Occipital lobe (tissue), 2 donors: ENCODE data around the gene DNAH6. TPM values are rescaled to one million over a fixed set of nuclear protein-coding genes. Genes with fewer than 3 reads are reported as not detected.

ENCODE experiments used
- DNase-seq: peaks from one replicate; lab custom pipeline; 2025; lab: John Stamatoyannopoulos, UW
- total RNA-seq: library from RNA; depleted of rRNA; stranded (reverse); fragments of >200 nt; gene quantifications from one replicate; pipeline ENCODE4 v1.2.3, GENCODE V29; 2014

Gene DNAH6
- total RNA-seq, 1 donor from 2014 or later = 6.6 TPM

DNA sequence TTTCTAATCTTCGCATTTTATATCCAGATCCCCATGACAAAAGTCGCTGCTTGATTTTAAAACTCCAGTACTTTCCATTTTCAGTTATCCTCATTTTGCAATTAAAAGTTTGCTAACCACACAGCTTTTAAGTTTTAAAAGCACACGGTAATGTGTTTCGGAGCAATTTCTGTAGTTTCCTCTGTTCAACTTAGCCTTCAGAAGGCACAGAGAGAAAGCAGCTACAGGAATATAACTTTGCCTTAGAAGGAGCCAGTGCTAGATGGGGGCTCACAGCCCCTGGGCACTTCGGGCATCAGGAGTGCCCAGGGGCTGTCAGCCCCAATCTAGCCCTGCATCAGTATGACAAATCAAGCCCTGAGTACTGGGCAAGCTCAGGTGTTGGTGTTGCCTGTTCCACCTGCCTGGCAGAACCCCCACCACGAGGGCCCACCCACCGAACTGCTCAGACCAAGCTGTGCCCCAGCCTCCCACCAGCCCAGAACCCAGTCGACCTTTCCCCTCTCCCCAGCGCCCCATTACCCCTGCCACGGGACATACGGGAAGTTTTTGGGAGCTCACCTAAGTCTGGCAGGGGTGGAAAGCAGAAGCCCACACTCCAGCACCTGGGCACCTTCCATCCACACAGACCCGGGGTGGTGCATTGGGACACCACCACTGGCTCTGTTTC is 317.3 kb downstream of the DNAH6 start:
- no peak for DNase-seq

DNA sequence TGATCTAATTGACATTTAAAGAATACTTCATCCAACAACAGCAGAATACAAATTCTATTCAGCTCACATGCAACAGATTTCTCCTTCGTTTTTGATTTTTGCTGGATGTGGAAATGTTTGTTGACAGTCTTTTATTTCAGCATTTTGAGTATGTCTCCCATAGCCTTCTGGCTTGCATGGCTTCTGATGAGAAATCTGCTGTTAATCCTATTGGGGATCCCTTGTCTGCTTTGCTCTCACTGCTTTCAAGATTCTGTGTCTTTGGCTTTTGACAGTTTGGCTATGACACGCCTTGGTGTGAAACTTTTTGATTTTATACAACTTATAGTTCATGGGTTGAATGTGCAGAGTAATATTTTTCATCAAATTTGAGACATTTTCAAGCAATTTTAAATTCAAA is 319.9 kb downstream of the DNAH6 start:
- no peak for DNase-seq

DNA sequence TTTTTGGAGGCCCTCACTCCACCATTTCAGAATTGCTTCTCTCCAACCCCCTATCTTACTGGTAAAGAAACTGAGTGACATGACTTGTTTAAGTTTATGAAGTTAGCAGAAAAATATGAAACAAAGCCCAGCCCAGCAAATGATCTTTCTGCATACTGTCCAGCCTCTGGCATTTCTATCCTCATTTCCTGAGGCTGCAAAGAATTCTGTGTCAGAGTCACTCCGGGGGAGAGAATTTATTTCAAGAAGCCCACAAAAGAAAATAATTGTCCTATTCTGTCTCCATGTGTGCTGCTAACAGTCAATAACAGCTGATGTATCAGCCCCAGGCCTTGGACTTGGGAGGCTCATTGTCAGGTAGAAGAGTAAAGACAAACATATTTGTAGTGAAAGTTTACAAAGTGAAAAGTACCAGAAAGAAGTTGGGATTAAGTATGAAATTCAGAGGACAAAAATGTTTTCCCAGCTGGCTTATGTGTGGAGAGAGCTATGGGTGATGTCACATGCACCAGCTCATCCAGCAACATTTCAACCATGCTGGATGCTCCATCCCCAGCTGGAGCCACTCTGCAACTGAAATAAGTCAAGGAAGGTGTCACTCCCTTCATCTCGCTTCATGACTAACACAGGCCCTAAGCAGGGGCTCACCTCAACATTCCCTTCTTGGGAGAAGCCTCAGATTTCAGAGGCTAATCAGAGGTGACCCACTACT is 322.3 kb downstream of the DNAH6 start:
- DNase-seq = no peak

DNA sequence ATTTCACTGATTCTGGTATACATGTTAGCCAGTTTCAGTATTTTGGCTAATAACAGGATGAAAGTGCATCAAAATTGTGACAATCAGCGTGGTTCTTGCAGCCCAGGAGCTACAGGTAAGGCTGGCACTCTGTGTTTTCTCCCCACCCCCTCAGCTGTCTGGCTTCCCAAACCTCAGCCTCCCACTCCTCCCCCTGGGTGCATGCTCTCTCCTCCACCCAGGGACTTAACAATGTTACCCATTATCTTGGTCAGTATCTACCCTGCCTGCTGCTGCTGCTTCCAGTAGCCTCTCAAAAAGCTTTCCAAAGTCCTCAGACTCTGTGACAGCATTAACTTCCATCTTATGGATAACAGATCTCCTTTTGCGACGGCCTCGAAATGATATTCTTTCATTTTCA is 323.6 kb downstream of the DNAH6 start:
- DNase-seq = no peak

DNA sequence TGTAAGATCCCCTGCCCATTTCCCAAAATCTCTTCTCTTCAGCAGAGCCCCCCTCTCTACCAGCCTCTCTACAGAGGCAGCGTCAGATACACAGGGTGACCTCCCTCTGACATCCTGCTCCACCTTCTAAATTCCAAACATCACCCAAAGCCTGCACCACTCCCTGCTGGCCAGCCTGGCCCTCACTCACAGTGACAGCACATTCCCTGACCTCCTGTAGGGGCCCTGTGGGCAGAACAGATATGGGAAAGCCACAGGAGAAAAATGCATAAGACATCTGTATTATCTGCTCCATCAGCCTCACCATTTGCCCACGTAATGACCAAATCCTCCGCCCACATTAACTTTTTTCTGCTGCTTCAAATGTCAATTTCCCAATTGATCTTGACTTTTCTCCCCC is 324.0 kb downstream of the DNAH6 start:
- DNase-seq = no peak

DNA sequence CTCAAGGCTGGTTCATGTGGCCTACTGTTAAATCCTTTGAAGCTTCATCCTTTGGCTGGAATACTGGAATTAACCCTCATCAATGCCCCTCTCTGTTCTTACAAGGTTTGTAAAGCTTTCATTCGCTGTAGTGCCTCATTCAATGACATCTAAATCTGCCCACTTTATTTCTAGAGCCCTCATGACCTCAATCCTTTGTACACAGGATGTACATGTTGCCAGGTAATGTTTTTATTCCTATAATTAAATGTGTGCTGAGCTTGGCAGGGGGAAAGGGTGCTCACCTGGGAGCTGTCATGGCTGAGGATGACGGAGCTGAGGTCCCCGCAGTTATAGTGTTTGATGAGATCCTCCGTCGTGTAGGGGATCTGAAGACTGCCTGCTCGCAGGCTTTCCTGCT is 325.3 kb downstream of the DNAH6 start:
- DNase-seq = no peak

DNA sequence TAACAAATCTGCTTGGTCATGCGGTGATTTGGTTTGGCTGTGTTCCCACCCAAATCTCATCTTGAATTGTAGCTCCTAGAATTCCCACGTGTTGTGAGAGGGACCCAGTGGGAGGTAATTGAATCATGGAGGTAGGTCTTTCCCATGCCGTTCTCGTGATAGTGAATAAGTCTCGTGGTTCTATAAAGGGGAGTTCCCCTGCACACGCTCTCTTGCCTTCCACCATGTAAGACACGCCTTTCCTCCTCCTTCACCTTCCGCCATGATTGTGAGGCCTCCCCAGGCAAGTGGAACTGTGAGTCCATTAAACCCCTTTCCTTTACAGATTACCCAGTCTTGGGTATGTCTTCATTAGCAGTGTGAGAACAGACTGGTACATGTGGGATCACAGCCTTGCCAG is 327.8 kb downstream of the DNAH6 start:
- no peak for DNase-seq

DNA sequence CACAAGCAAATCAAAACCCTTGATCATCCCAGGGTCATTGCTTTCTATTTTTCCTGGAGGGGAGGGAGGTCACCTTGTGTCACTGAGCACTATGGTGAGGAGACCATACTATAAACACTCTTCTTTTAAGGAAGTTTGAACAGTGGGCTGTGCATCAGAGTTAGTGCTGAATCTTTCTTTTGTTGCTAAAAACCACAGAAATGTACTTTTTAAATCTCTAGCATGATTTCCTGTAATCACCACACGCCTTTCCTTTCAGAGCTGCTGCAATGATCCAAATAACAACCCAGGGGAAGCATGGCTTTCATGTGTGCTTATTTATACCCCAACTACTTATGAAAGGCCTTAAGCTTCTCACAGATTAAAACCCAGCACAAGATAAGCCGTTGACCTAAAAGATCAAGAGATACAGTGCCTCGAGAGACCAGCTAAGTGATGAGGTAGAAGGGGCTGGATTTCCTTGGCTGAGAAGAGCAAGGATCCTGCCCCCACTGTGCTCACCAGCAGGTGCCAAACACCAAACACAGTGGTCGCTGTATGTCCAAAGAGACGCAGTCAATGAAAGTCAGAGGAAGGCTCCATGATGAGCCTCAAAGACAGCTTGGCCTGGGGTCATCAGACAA is 329.9 kb downstream of the DNAH6 start:
- DNase-seq = no peak

DNA sequence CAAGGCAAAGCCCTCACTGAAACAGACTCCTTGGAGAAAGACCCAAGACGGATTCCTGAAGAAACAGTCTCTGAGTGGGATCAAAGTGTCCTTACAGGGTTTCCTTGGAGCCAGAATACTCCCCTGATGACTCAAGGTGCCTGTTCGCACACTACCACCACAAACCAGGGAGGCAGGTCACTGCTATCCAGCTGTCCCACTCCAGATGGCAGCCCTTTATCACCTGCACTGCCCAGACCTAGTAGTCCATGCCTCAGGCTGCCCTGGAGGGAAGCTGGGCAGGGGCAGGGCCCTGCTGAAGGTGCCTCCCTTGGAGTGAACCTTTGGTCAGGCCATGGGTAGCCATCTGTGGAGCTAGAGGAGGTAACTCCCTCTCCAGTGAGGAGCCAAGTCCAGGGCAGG is 330.4 kb downstream of the DNAH6 start:
- no peak for DNase-seq

DNA sequence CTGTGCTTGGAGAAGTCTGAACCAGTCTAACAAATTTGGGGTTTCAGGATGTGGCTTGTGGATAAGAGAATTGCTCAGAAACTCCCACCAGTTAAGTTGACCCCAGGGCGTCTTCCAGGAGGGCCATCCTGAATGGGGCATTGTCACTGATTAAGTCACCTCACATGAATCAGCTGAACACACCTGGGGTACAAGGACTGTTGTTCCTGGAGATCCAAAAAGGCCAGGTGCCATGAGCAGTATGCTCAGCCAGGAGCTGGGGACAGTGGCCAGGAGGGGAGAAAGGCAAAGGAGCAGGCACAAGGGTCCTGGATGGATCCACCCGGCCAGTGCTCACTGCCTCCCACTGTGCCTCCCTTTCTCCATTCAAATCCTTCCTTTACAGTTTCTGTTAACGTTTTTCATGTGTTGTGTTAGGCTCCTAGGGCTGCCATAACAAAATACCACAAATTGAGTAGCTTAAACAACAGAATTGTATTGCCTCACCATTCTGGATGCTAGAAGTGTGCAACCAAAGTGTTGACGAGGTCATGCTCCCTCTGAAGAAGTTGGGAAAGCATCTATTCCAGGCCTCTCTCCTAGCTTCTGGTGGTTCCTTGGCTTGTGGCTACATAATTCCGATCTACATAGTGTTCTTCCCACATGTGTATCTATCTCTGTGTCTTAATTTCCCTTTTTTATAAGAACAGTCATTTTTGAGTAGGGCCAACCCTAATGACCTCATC is 331.2 kb downstream of the DNAH6 start:
- DNase-seq = no peak

DNA sequence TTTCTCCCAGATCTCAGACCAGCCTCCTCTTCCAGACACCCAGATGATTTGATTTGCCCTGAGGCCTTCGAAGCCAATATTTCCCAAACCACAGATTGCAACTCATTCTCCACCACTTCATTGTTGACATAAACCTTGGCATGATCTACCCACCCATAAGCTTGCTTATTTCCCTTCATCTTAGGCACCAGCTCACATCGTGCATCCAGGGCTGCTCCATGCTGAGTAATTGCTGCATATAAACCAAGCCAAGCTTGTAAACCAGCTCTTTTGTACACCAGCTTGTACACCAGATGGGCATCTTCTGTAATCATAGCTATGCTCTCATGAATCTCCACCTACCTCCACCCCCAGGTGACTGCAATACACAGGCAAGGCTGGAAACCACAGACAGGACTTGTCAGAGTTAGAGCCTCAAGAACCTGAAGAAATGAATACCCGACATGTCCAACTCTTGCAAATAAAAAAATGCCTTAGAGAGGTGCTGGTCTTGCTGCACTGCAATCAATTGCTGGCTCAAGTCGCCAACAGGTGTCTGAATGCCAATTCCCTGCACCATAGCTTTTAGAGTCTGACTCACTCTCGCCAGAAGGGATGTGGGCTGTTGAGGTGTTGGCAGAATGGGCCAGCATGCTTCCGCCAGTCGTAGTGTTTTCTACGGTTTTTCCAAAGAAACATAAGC is 333.1 kb downstream of the DNAH6 start:
- peak; percentile 79 for DNase-seq

DNA sequence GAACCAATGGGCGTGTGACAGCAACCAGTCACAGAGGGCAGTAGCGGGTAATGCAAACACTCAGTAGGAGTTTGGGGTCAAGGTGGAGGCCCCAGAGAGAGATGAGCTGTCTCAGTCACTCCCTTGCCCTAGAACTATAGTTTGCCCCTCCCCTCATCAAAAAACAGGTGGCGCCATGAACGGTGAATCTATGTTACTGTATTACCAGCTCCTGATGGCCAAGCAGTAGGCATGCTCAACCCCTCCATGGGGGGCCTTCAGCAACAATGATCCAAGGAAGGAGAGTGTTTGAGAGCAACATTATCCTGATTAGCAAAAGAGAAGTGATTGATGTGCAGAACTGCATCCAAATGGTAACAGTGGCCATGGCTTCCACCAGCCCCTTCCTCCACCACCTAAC is 334.2 kb downstream of the DNAH6 start:
- DNase-seq = no peak

DNA sequence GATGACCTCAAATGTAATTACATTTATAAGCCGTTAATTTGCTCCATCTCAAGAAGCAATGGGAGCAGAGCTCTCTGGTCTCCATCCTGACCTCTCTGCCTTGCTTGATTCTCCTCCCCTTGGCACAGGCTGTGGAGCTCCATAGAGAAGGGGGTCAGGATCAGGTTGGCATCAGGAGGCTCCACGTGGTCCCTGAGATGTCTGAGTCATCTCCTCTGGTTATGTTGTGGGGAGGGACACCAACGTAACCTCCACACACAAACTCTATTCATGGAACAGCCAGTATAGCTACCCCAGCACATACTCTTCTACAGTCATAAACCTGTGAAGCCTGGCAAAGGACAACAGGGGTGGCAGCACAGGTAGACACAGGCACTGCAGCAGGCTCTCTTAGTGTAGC is 335.6 kb downstream of the DNAH6 start:
- no peak for DNase-seq

DNA sequence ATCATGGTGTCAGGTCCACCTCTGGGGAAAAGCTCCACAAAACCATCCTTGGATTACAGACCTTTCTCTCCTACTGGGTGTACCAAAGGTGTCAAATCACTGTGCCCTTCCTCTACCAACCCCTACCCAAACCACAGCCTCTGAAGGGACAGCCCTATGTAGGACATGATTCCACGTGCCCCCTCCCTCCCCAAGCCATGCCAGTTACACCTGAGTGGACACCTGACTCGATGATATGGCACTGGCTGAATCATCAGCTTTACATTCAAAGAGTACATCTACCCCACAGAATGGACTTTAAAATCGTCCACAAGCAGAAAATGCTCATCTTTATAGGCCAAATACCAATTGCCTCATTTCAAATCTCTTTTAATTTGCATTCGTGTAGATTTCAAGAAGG is 338.6 kb downstream of the DNAH6 start:
- DNase-seq = no peak

DNA sequence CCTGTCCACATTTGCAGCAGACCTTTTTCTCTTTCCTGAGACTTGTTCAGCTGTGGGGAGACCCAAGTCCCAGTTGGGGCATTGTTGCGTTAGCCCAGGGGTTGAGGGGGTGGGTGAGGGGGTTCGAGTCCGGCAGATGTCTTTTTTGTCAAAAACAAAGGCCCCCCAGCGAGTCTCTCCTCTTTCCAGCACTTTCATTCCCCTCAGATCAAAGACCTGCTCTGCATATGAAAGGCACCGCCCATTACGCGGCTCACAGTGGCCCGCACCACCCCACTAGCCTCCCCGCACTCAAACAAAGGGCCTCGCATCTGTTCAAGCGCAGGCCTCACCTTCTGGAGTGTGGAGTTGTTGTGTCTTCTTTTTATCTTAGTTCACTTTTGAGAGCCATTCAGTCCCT is 339.4 kb downstream of the DNAH6 start:
- DNase-seq = no peak

DNA sequence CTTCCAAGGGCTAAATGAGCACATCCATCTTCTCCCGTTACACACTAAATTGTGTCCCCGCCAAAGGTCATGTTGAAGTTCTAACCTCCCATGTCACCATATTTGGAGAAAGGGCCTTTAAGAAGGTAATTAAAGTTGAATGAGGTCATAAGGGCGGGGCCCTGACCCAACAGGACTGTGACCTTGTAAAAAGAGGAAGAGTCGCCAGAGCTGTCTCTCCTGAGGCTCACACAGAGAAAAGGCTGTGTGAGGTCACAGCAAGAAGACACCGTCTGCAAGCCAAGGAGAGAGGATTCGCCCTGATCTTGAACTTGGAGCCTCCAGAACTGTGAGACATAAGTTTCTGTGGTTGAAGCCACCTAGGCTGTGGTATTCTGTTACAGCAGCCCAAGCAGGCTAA is 340.5 kb downstream of the DNAH6 start:
- DNase-seq = no peak

DNA sequence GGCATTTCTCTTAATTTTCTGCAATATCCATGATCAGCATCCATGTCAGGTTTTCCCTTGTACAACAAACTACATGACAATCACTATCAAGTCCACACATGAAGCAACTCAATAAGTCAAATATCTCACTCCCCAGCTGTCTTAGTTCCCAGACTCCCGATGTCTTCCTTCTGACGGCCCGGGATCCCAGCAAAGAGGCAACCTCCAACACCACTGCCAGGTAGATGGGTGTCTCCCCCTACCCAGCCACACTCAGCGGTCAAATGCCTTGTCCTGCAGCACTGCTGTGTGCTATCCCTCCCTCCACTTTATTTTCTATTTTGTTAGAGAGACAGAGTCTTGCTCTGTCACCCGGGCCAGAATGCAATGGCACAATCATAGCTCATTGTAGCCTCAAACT is 341.3 kb downstream of the DNAH6 start:
- DNase-seq = no peak

DNA sequence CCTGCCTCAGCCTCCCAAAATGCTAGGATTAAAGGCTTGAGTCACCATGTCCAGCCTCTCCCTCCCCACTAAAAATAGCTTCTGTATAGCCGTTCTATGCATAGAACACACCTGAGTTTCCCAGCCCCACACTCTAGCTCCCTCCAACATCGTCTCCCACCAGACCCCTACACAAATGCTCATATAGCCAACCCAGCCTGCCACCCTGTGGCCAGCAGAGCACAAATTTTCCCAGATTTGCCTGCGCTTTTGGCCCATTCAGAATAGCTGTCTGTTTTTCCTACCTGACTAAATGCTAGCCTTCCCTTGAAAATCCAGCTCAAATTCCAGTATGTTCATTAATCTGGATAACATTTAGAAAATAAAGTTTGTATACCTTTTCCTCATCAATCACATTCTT is 341.8 kb downstream of the DNAH6 start:
- no peak for DNase-seq

DNA sequence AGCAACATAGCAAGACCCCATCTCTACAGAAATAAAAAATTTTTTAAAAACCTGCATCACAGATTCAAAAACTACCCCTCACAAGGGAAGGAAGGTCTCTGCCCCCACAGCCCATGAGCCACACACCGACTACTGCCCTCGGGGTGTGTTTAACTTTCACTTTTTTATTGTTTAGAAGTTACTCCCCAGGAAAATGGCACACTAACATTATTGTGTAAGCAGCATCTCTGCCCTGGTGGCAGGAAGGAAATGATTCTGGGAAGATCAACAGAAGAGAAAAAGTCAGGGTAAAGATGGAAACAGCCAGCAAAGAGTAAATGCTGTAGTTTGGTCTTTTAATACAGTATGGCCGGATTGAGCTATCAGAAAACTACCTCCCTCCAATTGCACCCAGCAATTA is 342.6 kb downstream of the DNAH6 start:
- no peak for DNase-seq

DNA sequence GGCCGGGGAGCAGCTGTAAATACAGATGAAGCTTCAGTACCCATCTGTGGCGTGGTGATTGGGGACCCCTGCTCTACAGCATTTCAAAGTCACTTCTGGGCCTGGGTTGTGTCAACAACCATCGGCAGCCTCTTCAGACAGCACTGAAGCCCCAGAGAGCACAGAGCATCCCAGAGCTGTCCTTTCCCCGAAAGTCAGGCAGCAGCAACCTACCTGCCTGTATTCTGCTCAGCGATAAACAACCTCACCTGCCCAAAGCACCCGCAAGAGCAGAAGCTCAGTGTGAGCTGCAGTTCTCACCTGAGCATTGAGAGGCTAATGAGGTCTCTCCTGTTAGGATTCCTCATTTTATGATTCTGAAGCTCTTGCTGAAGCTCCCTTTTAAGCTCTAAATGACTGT is 345.2 kb downstream of the DNAH6 start:
- no peak for DNase-seq

DNA sequence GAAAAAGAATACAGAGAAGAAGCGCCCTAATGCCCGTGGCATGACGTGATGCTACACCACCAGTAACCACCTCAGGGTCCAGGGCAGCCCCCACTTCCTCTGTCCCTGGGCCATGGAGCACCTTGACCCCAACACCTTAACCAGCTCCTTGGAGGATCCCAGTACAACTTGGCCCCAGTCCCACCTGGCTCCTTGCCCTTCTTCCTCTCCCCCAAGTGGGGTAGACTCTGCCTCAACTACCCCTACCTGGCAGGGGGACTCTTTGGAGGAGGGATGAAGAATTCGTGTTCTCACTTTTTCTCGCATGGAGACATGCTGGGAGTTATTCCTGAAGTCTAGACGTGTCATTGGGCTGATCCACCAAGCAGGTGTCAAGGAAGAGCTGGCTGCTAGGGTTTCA is 345.7 kb downstream of the DNAH6 start:
- DNase-seq = no peak
